C4-2B (cell line): ENCODE measurements around the gene HTR4.

ENCODE experiments used
- H3K27ac ChIP-seq: fragments of 450-650 bp; 2 replicates; pipeline ENCODE4 v1.5.1; 2017
- CTCF ChIP-seq: fragments of 450-650 bp; conservative IDR thresholded peaks from 2 replicates; pipeline ENCODE4 v1.5.1; 2017; ENCODE audit warnings: mild to moderate bottlenecking
- ZFX ChIP-seq: fragments of 450-650 bp; IDR thresholded peaks from 2 replicates; pipeline ENCODE4 v1.6.1; 2017

HTR4 gene

GRCh38 chr5:148454576-148454975 lies 199.8 kb downstream of the HTR4 start:
- H3K27ac ChIP-seq = no peak overlapping the region
- no peak for TF ChIP-seq ZFX
- no peak for TF ChIP-seq CTCF

- H3K27ac ChIP-seq = no peak overlapping the region
- TF ChIP-seq ZFX (no peak), CTCF (no peak)
These were observed 201.7 kb downstream of the HTR4 start for GRCh38 chr5:148452499-148453193.

- no peak overlapping the region for H3K27ac ChIP-seq
- no peak for TF ChIP-seq CTCF
These were observed 207.7 kb downstream of the HTR4 start for GRCh38 chr5:148446611-148447010.

GRCh38 chr5:148445578-148445977 lies 208.7 kb downstream of the HTR4 start:
- no peak for TF ChIP-seq CTCF
- no peak for TF ChIP-seq ZFX
- no peak overlapping the region for H3K27ac ChIP-seq

GRCh38 chr5:148443998-148444397 lies 210.3 kb downstream of the HTR4 start:
- no peak overlapping the region for H3K27ac ChIP-seq
- TF ChIP-seq ZFX = no peak
- TF ChIP-seq CTCF = peak; percentile 86

GRCh38 chr5:148443241-148443640 lies 211.1 kb downstream of the HTR4 start:
- no peak overlapping the region for H3K27ac ChIP-seq
- no peak for TF ChIP-seq ZFX
- TF ChIP-seq CTCF = no peak

- H3K27ac ChIP-seq = no peak overlapping the region
- TF ChIP-seq ZFX (no peak), CTCF (no peak)
These were observed 215.4 kb downstream of the HTR4 start for GRCh38 chr5:148438933-148439332.
